Sigmoid colon (tissue), 7 donors: ENCODE measurements around the gene JAZF1. TPM values are rescaled to one million over a fixed set of nuclear protein-coding genes. Genes with fewer than 3 reads are reported as not detected.
A peak's percentile ranks its signal among the peaks of the same experiment; 100 is the strongest.

Experiments used
- DNase-seq: peaks from one replicate; pipeline ENCODE4 v3.0.0-alpha.2; 2019
- H3K27ac ChIP-seq, 4 donors: fragments of 200-600 bp; sonication (generic); one replicate each; pipeline ENCODE4 v1.5.1; 2016 to 2019; ENCODE audit warnings: mild to moderate bottlenecking in 1 of 4
- H3K27me3 ChIP-seq, 3 donors: fragments of 200-600 bp; sonication (generic); one replicate each; pipeline ENCODE4 v1.5.1; 2019; ENCODE audit warnings: mild to moderate bottlenecking in 1 of 3
- H3K36me3 ChIP-seq, 4 donors: fragments of 200-600 bp; sonication (generic); one replicate each; pipeline ENCODE4 v1.5.1; 2016 to 2019
- H3K4me1 ChIP-seq, 4 donors: fragments of 200-600 bp; sonication (generic); one replicate each; pipeline ENCODE4 v1.5.1; 2017 to 2019
- H3K4me3 ChIP-seq, 4 donors: fragments of 200-600 bp; sonication (generic); one replicate each; pipeline ENCODE4 v1.5.1; 2017 to 2019; ENCODE audit warnings: mild to moderate bottlenecking in 2 of 4, moderate library complexity in 1 of 4
- H3K9me3 ChIP-seq, 4 donors: fragments of 200-600 bp in 3 of 4; sonication (generic) in 3 of 4; one replicate each; pipeline versions ENCODE4 v1.5.1 to v1.6.1; 2013 to 2019
- EP300 ChIP-seq, 4 donors: sonication (generic); formaldehyde crosslinking; IDR thresholded peaks; one replicate each; pipeline ENCODE4 v1.6.1; 2017; ENCODE audit warnings: antibody characterized with exemption in 4 of 4
- POLR2A ChIP-seq, 2 donors: fragments of 450-650 bp; IDR thresholded peaks; one replicate each; pipeline ENCODE4 v1.6.1; 2016; ENCODE audit warnings: antibody characterized with exemption in 2 of 2, mild to moderate bottlenecking in 2 of 2, moderate library complexity in 2 of 2
- POLR2AphosphoS5 ChIP-seq, 4 donors: sonication (generic); formaldehyde crosslinking; IDR thresholded peaks; one replicate each; pipeline ENCODE4 v1.6.1; 2017; ENCODE audit warnings: antibody characterized with exemption in 4 of 4
- WGBS, 2 donors: extraction: QIAGEN DNeasy Blood & Tissue Kit; methylation state at CpG; one replicate each; pipeline ENCODE4 v1.1.7; 2013; 5-methylcytosine and 5-hydroxymethylcytosine counted together
- intact Hi-C: fragments of 100-400 bp; cut with DNase I; formaldehyde crosslinking; loops from one replicate; pipeline ENCODE4 v1.15.1; 2023
- polyA plus RNA-seq, 3 donors: library from polyadenylated mRNA; stranded (reverse); fragments of 200-250 nt; gene quantifications; one replicate each; pipeline ENCODE4 v1.2.3, GENCODE V29; 2013
- total RNA-seq, 4 donors: library from RNA; depleted of rRNA; stranded (reverse); fragments of >200 nt; gene quantifications; one replicate each; pipeline ENCODE4 v1.1.0, GENCODE V29; 2016
- TF ChIP-seq, protein P1 (sequence below), 4 experiments: fragments of 450-650 bp in 3 of 4; fragments of 200-600 bp in 1 of 4; IDR thresholded peaks; one replicate each; pipeline ENCODE4 v1.5.1; 2016 to 2019; ENCODE audit warnings: antibody characterized with exemption in 4 of 4, mild to moderate bottlenecking in 3 of 4, moderate library complexity in 2 of 4
- donor health status: healthy with polysubstance abuse.
- donor health status: Bipolar disorder and iron deficiency.
- donor health status: healthy.

Gene JAZF1
- total and polyA plus RNA-seq, 7 donors: 4.2 to 59.6 (median 46.4) TPM

GRCh38 chr7:28008171-28008570 lies 172.4 kb downstream of the JAZF1 start:
- H3K9me3 ChIP-seq: no peaks in the 10 kb centered on the region
- DNase-seq: no peak
- 66 to 77% methylated on average over 3 of the region's 3 CpGs for WGBS, 2 donors
- no peak overlapping the region for H3K4me3 ChIP-seq
- no peaks in the 10 kb centered on the region for H3K27me3 ChIP-seq
- H3K27ac ChIP-seq: no peak overlapping the region
- intact Hi-C loops: no loop called here
- H3K36me3 ChIP-seq: no peaks in the 10 kb centered on the region
- TF ChIP-seq POLR2AphosphoS5 (IDR thresholded peaks at IDR 0.05) (no peak), EP300 (IDR thresholded peaks at IDR 0.05) (no peak)
- H3K4me1 ChIP-seq: peaks cover 0 to 49% (median 23%) of the 10 kb centered on the region in 4 donors

DNA sequence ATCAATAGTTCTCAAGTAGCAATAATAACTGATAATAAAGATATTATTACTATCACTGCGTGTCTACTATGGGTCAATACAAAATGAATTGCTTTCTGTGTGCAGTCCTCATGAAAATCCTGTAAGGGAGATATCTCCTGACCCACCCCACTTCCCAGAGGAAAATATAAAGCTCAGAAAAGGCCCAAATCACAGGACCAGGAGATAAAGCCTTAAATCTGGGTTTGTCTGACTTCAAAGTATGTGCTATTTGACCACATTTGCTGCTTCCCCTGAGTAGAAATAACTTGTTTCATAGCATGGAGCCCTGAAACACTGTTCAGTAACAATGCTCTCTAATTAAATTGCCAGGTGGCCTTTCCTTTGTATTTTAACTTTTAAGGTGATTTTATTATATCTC lies 174.1 kb downstream of the JAZF1 start:
- WGBS, 2 donors: 96% methylated on average over 1 of the region's 1 CpG
- TF ChIP-seq, protein P1, sequence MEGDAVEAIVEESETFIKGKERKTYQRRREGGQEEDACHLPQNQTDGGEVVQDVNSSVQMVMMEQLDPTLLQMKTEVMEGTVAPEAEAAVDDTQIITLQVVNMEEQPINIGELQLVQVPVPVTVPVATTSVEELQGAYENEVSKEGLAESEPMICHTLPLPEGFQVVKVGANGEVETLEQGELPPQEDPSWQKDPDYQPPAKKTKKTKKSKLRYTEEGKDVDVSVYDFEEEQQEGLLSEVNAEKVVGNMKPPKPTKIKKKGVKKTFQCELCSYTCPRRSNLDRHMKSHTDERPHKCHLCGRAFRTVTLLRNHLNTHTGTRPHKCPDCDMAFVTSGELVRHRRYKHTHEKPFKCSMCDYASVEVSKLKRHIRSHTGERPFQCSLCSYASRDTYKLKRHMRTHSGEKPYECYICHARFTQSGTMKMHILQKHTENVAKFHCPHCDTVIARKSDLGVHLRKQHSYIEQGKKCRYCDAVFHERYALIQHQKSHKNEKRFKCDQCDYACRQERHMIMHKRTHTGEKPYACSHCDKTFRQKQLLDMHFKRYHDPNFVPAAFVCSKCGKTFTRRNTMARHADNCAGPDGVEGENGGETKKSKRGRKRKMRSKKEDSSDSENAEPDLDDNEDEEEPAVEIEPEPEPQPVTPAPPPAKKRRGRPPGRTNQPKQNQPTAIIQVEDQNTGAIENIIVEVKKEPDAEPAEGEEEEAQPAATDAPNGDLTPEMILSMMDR (IDR thresholded peaks at IDR 0.05): no peak
- TF ChIP-seq POLR2AphosphoS5 (IDR thresholded peaks at IDR 0.05): no peak
- no peak for TF ChIP-seq EP300 (IDR thresholded peaks at IDR 0.05)
- no peak for TF ChIP-seq POLR2A (IDR thresholded peaks at IDR 0.05)
- no peaks in the 10 kb centered on the region for H3K9me3 ChIP-seq
- peaks cover 0 to 44% (median 20%) of the 10 kb centered on the region in 4 donors for H3K4me1 ChIP-seq
- no peaks in the 10 kb centered on the region for H3K36me3 ChIP-seq
- no peak overlapping the region for H3K4me3 ChIP-seq
- no peak overlapping the region for H3K27ac ChIP-seq
- intact Hi-C loops: no loop called here
- no peak for DNase-seq
- H3K27me3 ChIP-seq: no peaks in the 10 kb centered on the region

DNA sequence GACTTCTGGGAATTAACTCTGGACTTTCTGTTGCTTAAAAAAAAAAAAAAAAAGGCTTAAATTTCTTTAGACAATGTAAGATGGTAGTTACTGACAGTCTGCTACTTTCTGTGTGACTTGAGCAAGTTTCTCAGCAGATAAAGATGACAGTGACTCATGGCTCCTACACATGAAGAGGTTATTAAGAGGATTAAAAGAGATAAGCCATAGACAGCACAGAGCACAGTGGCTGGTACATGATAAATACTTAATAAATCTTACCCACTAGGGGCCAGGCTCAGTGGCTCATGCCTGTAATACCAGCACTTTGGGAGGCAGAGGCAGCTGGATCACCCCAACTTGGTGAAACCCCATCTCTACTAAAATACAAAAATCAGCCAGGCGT lies 174.8 kb downstream of the JAZF1 start:
- Histone ChIP-seq H3K27ac (peak overlapping the region in 1 of 4 donors; percentile 44), H3K9me3 (no peaks in the 10 kb centered on the region)
- WGBS, 2 donors: 88 to 91% methylated on average over 1 of the region's 1 CpG

DNA sequence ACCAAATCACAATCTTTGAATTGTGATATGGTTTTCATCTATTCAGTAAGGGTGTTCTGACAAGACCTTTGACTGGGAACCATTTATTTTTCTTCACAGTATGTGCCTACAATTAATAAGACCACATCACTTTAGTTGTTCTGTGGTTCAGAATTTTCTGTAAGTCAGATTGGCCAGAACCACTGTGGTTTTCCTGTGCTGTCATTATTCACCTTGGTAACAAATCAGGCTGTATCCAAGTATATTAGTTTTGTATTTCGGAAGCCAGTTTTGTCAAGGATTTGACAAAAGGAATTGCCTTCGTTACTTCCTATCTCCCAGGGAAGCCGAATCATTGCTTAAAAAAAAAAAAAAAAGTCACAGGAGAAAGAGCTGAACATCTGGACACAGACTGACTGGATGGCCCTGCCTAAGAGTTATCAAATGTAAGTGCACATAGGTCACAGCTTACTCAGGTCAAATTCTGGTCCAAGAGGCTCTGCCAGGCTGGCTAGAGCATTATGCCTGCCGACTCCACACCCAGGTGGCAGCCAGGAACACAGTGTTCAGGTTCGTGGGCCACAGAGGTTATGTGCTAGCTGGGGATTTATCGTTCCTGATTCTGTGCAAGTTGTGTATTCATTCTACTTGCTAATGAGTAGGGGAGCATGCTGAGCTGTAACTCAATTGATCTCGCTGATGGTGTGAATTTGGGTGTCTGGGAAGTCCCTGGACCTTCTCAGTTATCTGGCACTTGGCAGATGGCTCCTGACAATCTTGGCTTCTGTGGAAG lies 175.3 kb downstream of the JAZF1 start:
- Histone ChIP-seq H3K4me1 (peaks cover 0 to 39% (median 21%) of the 10 kb centered on the region in 4 donors), H3K36me3 (no peaks in the 10 kb centered on the region), H3K27me3 (no peaks in the 10 kb centered on the region), H3K4me3 (no peak overlapping the region), H3K27ac (peak overlapping the region in 1 of 4 donors; percentile 44), H3K9me3 (no peaks in the 10 kb centered on the region)
- 55 to 77% methylated on average over 7 of the region's 7 CpGs for WGBS, 2 donors
- TF ChIP-seq POLR2A (IDR thresholded peaks at IDR 0.05) (no peak), POLR2AphosphoS5 (IDR thresholded peaks at IDR 0.05) (no peak), EP300 (IDR thresholded peaks at IDR 0.05) (no peak)
- TF ChIP-seq, protein P1 (IDR thresholded peaks at IDR 0.05): no peak
- no peak for DNase-seq
- intact Hi-C loops: no loop called here

More for the DNA sequence above, 174.8 kb downstream of the JAZF1 start:
- TF ChIP-seq POLR2A (IDR thresholded peaks at IDR 0.05): no peak
- Histone ChIP-seq H3K4me3 (no peak overlapping the region), H3K27me3 (no peaks in the 10 kb centered on the region), H3K4me1 (peaks cover 0 to 44% (median 21%) of the 10 kb centered on the region in 4 donors), H3K36me3 (no peaks in the 10 kb centered on the region)
- DNase-seq: no peak
- intact Hi-C loops: no loop called here

DNA sequence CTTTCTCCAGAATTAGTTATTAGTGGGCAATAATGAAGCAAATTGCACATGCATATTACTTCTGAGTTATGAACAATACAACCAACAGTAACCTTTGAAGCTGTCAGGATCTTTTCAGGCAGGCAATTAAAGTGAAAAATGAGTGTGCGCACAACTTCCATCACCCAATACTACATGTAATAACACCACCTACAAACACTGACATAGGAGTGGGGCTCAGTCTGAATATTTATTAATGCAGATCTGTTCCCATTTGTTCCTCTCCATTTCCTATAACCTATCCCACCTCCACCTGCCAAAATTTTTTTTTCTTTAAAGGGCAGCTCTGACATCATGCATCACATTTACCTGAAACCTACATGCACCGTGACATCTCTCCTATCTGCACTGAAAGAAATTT lies 177.2 kb downstream of the JAZF1 start:
- Histone ChIP-seq H3K4me3 (no peak overlapping the region), H3K27ac (no peak overlapping the region), H3K9me3 (no peaks in the 10 kb centered on the region), H3K27me3 (no peaks in the 10 kb centered on the region), H3K4me1 (peaks cover 0 to 52% (median 30%) of the 10 kb centered on the region in 4 donors), H3K36me3 (no peaks in the 10 kb centered on the region)
- TF ChIP-seq EP300 (IDR thresholded peaks at IDR 0.05) (no peak), POLR2AphosphoS5 (IDR thresholded peaks at IDR 0.05) (no peak)
- 97 to 99% methylated on average over 2 of the region's 2 CpGs for WGBS, 2 donors
- intact Hi-C loops: no loop called here
- DNase-seq: no peak

DNA sequence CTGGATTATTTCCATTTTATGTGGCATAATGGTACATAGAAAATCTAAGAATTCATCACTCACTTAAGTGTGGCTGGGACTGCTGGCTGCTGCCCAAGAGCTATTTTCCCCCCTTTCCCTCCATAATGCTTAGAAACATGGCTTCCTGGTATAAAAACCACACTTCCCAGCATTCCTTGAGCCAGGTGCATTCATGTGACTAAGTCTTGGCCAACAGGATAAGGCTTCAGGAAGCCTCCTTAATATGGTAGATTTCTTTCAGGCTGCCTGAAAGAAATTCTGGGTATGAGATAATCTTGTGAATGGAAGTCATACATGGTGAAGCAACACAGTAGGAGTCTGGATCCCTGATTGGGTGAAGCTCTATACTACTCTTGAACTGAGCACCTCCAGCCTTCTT lies 178.0 kb downstream of the JAZF1 start:
- intact Hi-C loops: no loop called here
- no peaks in the 10 kb centered on the region for H3K27me3 ChIP-seq
- no peaks in the 10 kb centered on the region for H3K36me3 ChIP-seq
- H3K4me1 ChIP-seq: peaks cover 0 to 50% (median 36%) of the 10 kb centered on the region in 4 donors
- H3K4me3 ChIP-seq: no peak overlapping the region
- H3K27ac ChIP-seq: no peak overlapping the region
- H3K9me3 ChIP-seq: no peaks in the 10 kb centered on the region
- DNase-seq: no peak
- no peak for TF ChIP-seq POLR2A (IDR thresholded peaks at IDR 0.05)
- TF ChIP-seq EP300 (IDR thresholded peaks at IDR 0.05): no peak
- TF ChIP-seq, protein P1 (IDR thresholded peaks at IDR 0.05): no peak
- TF ChIP-seq POLR2AphosphoS5 (IDR thresholded peaks at IDR 0.05): no peak
